T47D (cell line): Measurements from ENCODE around the gene ETNK2.
"Not testable (repeated sequence)": the region's sequence is repeated elsewhere in the genome, so short reads cannot be mapped to it uniquely, and the experiment has no call there.

Experiments
- DNase-seq, 2 experiments: peaks; one replicate each; pipeline versions ENCODE4 v3.0.0 to v3.0.0-alpha.2; 2011 to 2012; ENCODE audit warnings: low read depth in 1 of 2, low spot score in 1 of 2
- JUND ChIP-seq: IDR thresholded peaks from 2 replicates; pipeline ENCODE4 v1.6.1; 2012; ENCODE audit warnings: low read depth
- in situ Hi-C: cut with HindIII; loops from 2 replicates; pipeline ENCODE4 v1.10.0; 2016; ENCODE audit warnings: low sequenced_read_pairs, low pct_unique_long_range_greater_than_20kb

ETNK2 gene

DNA sequence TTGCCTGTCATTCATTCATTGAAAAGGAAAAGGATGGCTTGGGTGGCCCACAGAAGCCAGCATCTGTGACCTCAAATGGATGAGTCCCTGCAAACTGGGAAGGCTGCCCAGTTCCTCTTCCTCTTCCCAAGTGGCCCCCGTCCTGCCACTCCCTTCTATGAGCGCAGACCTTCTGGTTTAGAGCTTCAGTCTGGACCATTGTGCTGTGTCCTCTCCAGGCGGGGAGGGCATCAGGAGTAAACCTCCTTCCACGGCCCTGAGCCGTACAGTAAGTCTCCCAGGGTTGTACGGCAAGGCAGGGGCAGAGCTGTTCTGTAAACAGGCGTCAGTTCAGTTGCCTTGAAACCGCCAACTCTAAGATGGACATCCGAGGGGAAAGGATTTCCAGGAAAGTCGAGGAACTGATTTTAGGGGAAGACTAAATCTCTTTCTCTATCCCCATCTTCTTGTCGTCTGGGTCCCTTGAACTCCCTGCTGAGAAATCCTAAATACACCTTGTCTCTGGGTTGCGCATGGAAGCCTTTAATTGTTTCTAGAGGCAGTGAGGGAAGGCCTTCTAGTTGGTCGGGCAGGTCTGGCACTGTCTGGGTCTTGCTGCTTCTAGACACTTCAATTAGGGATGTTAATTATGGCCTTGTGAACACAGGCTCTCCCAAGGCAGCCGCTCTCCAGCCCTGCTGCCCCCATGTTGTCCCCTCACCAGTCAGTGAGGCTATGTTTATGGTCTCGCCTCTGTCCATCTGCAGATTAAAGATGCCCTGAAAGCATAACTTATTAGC lies 56.8 kb downstream of the ETNK2 start:
- no peak for TF ChIP-seq JUND
- DNase-seq, result no peak
- in situ Hi-C loops, result no loop called here

DNA sequence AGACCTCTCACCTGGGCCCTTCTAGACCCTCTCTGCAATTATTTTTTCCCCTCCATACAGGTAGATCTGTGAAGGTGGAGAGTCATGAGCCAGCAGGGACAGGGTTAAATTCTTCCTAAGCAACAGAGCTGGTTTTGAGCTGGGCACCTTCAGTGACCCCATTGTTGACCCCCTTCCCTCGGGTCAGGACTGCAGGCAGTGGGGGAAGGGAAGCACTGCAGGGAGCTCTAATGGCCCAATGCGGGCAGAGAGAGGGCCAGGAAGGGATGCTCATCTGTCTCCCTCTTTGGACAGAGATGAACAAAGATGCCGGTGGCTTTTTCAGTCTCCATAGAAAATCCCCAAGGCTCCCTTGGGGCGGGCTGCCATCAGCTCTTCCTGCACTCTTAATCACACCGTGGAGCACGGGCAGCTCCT lies 57.5 kb downstream of the ETNK2 start:
- no peak for TF ChIP-seq JUND
- in situ Hi-C loops, result no loop called here
- no peak for DNase-seq

DNA sequence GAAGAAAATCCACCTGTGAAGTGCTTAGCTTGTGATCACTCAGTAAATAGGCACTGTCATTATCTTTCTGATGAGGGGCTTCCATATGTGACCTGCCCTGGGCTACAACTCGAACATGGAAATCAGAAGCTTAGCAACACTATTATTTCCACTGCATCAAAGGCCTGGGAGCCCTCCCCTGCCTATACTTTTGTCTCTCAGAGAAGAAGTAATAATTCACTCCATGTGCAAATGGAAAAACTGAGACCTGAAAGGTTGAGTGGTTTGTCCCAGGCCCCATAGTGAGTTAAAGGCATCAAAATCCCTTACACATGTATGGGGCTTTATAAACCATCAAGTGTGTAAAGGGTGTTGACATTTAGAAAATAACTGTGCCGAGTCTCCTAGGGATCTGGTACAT lies 58.1 kb downstream of the ETNK2 start:
- DNase-seq, result no peak
- TF ChIP-seq JUND, result no peak
- in situ Hi-C loops, result no loop called here

DNA sequence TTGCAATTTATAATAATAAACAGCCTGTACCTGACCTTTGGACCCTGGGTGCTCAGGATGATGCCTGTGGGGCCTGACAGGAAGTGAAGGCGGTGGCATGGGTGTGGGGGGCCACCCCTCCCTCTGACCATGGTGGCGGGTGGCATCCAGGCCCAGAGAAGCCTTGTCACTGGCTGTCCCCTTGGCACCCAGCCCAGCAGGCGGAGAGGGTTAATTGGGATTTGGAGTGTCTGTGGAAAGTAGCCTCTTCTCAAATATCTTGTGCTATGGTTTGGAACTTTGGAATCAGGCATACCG lies 58.5 kb downstream of the ETNK2 start:
- in situ Hi-C loops, result no loop called here
- TF ChIP-seq JUND, result no peak
- no peak for DNase-seq

DNA sequence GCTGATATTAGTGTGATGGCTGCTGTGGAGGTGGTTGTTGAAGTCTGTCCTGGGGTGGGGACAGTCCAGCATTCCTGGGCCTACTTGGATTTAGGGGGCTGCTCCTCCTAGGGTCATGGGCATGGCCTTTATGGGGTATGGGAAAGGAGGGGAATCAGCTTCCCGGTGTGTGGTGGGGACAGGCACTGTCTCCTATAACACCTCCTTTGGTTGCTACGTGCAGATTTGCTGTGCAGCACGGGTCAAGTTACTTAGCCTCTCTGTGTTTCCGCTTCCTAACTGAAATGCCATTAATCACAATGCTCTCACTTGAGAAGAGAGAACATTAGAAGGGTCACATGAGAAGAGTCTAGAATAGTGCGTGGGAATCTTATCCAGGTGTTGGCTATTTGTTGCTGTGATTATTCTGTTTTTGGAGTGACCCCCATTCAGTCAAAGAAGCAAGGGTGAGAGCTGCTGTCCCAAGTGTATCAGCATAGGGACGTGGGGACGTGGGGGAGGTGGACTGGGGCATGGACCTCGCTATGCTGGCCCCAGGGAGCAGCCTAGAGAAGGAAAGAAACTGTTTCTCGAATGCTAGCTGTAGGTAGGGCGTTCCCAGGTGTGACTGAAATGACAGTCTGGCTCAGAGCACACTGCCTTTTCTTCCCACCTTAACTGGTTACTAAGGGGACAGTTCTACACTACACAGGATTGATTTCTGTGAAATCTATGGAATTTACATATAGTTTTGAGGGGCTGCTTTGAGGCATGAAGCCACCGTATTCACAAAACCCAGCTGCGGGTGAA lies 59.0 kb downstream of the ETNK2 start:
- TF ChIP-seq JUND, result no peak
- in situ Hi-C loops, result no loop called here
- DNase-seq, result no peak

DNA sequence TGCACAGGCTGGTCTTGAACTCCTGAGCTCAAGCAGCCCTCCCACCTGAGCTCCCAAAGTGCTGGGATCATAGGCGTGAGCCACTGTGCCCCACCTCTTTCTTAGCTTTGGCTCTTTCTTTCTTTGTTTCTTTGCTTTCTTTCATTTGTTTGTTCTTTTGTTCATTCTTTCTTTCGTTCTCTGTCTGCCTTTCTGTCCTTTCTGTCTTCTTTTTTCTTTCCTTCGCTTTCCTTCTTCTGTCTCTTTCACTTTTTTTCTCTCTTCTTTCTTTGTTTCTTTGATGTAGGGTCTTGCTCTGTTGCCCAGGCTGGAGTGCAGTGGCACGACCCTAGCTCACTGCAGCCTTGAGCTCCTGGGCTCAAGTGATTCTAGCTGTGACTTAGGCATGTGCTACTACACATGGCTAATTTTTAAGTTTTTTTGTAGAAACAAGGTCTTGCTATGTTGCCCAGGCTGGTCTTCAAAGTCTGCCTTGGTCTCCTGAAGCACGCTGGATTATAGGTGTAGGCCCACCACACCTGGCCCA lies 60.0 kb downstream of the ETNK2 start:
- DNase-seq, result no peak

DNA sequence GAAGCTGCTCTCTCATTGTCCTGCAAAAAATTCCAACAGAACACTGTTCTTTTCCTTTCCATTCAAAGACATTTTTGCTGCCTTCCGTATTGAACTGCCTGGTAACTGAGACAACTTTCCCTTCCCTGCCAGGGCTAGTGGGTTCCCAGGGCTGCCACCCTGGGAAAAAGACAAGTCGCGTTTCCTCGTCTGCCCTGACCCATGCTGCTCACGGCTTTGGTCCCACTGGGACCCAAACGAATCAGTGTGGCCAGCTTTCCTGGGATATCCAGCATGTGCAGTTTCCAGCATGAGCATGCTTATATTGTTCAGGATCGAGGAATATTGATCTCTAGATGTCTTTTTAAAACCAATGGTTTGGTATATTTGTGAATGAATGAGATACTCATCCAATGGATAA lies 60.8 kb downstream of the ETNK2 start:
- in situ Hi-C loops, result no loop called here
- TF ChIP-seq JUND, result no peak
- no peak for DNase-seq

More for the DNA sequence above, 60.0 kb downstream of the ETNK2 start:
- TF ChIP-seq JUND, result no peak
- in situ Hi-C loops, result no loop called here

DNA sequence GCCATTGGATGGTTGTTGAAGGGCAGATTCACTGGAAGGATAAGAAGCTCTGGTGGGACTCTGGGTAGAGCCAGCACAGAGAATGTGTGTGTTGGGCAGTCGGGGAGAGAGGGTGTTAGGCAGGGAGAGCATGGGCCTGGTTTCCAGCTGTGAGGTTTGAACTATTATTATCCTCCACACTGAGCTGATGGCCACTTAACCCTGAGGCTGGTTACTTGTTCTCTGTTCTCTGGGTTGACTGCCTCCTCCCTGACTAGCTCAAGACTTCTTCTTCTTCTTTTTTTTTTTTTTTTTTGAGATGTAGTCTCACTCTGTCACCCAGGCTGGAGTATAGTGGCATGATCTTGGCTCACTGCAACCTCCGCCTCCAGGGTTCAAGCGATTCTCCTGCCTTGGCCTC lies 61.7 kb downstream of the ETNK2 start:
- in situ Hi-C loops, DNase-seq: not testable (repeated sequence)

DNA sequence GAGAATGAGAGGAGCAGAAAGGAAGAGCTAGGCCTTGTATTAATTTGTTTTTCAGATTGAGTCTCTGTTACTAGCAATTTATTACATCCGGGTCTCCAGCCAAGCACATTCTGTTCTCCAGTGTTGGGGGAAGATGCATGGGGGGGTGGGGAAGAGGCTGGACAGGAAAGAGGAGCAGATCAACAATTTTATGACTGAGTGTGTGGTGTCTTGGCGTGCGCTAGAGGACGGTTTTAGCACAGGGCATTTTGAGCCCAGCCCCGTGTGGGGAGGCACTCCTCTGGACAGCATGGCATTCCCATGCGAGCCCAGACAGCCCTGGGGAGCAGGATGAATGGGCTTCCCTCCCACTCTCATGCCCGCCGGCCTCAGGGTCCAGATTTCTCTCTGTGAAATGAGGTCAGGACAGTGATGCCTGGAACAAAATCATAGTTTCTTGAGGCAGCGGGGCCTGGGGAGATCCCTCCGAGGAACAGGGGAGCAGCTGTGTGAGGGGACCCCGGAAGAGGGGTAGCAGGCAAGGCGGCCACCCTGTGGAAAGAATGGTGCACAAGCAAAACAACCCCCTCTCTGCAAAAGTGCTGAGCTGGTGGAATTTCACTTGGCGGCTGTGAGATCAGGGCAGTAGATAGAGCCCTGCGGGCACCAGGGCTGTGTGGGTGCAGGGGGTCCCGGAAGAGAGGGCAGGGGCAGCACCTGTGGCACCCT lies 62.6 kb downstream of the ETNK2 start:
- DNase-seq, result no peak
- TF ChIP-seq JUND, result no peak
- in situ Hi-C loops, result no loop called here

DNA sequence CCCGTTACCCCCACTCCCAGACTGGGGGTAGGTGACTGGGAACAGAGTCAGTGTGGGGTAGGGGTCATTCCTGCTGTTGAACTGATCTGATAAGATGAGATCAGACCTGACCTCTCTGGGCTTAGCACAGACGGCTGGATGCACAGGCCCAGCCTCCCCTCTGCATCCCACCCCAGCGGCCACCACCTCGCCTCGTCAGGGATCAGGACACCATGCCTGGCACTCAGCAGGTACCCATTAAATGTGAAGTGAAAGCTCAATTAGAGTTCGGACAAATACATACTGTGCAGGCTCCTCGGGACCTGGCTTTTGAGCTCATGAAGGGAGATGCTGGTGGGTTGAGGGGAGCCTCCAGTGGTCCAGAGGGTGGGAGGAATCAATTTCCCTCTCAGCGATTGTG lies 63.2 kb downstream of the ETNK2 start:
- in situ Hi-C loops, result no loop called here
- no peak for TF ChIP-seq JUND
- DNase-seq, result no peak

DNA sequence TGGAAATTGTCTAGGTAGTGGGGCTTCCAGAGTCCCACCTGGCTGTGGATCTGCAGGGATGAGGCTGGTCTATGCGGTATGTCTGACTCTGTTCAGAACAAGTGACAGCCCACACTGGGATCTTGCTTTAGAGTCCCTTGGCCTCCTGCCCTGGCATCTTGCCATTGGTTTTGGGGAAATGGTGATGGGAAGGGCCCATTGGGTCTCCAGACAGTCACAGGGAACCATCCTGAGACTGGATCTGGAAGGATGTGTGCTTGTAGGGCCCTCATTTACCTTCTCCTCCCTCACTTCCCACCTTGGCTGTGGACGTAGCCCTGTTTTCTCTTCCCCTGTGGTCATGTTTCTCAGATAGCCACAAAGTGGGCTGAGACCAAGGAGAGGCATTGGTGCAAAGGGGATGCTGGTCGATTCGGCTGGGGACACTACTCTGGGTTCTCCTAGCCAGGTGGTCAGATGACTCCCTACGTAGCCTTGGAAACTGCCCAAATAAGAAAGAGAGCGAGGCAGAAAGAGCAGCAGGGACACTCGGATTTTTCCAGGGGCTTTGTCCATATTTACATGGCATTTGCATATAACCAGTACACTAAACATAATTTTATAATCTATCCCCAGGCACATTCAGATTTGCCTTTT lies 63.8 kb downstream of the ETNK2 start:
- DNase-seq, result no peak
- TF ChIP-seq JUND, result no peak
- in situ Hi-C loops, result no loop called here

DNA sequence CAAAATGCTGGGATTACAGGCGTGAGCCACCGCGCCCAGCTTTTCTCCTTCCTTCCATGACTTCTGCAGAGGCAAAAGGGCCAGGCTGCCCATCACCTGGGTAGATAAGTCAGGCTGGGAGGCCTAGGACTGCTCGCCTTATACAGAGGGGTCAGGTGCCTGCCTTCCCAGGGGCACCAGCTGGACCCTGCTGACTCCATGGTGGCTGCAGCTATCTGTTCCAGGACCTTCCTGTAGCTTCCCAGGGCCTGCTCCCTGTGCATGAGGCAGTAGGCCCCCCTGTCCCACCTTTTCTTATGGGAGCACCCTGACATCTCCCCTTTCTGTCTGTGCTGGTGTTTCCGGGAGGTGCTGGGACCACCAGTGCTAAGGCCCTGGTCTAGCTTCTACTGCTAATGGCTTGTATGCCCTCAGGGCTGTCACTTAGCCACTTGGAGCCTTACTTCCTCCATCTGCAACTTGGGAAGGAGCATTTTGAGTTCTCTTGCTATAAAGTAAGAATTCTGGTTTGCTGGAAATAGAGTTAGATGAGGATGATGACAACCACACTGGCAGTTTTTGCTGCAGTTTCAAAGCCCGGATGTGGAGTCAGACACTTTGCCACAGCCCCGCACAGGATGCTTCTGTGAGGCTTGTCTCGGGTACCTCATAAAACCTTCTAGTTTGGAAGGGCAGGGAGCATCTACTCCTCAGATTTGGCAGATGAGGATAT lies 64.5 kb downstream of the ETNK2 start:
- in situ Hi-C loops, result no loop called here
- no peak for TF ChIP-seq JUND
- DNase-seq, result no peak
